Neutrophil (primary cell): ENCODE data around the gene RSF1.

Experiments used
- H3K27ac ChIP-seq: fragments of 200-600 bp; sonication (generic); 2 replicates; pipeline ENCODE4 v1.5.1; 2016; ENCODE audit warnings: mild to moderate bottlenecking, moderate library complexity
- H3K27me3 ChIP-seq: fragments of 200-600 bp; sonication (generic); 2 replicates; pipeline ENCODE4 v1.6.0; 2016; ENCODE audit warnings: mild to moderate bottlenecking
- H3K36me3 ChIP-seq: fragments of 200-600 bp; sonication (generic); 2 replicates; pipeline ENCODE4 v1.5.1; 2017
- H3K4me1 ChIP-seq, 2 experiments: fragments of 200-600 bp in 1 of 2; sonication (generic) in 1 of 2; 1 replicate in 1 of 2; 2 replicates in 1 of 2; pipeline versions ENCODE4 v1.5.1 to v1.6.1; 2013 to 2016; ENCODE audit warnings: low read depth in 1 of 2, low read length in 1 of 2, mild to moderate bottlenecking in 1 of 2, moderate library complexity in 1 of 2; ENCODE audit not compliant: control insufficient read depth in 1 of 2, insufficient read depth in 1 of 2
- H3K4me3 ChIP-seq, 2 experiments: fragments of 200-600 bp in 1 of 2; sonication (generic) in 1 of 2; 1 replicate in 1 of 2; 2 replicates in 1 of 2; pipeline ENCODE4 v1.5.1; 2013 to 2016; ENCODE audit warnings: low read depth in 1 of 2, low read length in 1 of 2, mild to moderate bottlenecking in 1 of 2, moderate library complexity in 1 of 2
- H3K9me3 ChIP-seq: fragments of 200-600 bp; sonication (generic); 2 replicates; pipeline ENCODE4 v1.5.1; 2016
- TF ChIP-seq, protein P1 (sequence below): fragments of 200-600 bp; sonication (generic); IDR thresholded peaks from 2 replicates; pipeline ENCODE4 v1.5.1; 2016; ENCODE audit warnings: antibody characterized with exemption

RSF1 gene

DNA sequence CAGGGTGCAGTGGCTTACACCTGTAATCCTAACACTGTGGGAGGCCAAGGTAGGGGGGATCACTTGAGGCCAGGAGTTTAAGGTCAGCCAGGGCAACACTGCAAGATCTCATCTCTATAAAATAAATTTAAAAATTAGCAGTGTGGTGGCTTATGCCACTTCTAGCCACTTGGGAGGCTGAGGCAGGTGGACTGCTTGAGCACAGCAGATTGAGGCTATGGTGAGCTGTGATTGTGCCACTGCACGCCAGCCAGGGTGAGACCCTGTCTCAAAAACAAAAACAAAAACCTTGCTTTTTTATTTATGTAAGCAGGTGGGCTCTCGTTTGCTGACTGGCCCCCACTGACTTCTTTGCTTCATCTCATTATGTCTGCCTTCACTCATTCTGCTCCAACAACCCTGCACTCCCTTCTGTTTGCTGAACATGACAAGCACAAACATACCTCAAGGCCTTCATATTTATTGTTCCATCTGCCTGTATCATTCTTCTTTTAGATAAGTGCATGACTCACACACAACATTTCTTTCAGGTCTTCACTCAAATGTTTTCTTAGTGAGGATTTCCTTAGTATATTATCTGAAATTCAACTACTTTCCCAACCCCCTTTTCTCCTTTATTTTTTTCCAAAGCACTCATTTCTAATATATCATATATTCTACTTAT, 150.5 kb downstream of the RSF1 start:
- no peaks in the 10 kb centered on the region for H3K27me3 ChIP-seq
- H3K4me1 ChIP-seq: no peaks in the 10 kb centered on the region
- H3K36me3 ChIP-seq: peaks cover 89% of the 10 kb centered on the region
- H3K27ac ChIP-seq: no peak overlapping the region
- TF ChIP-seq, protein P1, sequence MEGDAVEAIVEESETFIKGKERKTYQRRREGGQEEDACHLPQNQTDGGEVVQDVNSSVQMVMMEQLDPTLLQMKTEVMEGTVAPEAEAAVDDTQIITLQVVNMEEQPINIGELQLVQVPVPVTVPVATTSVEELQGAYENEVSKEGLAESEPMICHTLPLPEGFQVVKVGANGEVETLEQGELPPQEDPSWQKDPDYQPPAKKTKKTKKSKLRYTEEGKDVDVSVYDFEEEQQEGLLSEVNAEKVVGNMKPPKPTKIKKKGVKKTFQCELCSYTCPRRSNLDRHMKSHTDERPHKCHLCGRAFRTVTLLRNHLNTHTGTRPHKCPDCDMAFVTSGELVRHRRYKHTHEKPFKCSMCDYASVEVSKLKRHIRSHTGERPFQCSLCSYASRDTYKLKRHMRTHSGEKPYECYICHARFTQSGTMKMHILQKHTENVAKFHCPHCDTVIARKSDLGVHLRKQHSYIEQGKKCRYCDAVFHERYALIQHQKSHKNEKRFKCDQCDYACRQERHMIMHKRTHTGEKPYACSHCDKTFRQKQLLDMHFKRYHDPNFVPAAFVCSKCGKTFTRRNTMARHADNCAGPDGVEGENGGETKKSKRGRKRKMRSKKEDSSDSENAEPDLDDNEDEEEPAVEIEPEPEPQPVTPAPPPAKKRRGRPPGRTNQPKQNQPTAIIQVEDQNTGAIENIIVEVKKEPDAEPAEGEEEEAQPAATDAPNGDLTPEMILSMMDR: no peak
- no peaks in the 10 kb centered on the region for H3K9me3 ChIP-seq
- no peak overlapping the region for H3K4me3 ChIP-seq

DNA sequence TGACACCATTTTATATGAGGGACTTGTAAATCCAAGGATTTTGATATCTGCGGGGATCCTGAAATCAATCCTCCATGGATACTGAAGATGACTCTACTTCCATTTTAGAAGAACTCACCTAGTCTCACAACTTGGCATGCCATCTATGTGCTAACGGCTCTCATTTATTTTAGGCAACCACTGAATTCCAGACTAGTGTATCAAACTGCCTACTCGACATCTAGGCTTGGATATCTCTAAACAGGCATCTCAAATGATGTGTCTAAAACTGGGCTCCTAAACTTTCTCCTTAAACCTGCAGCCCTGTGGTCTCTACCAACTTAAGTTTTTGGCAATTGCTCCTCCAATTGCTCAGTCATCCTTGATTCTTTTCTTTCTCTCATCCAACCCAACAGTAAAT, 151.8 kb downstream of the RSF1 start:
- Histone ChIP-seq H3K4me1 (no peaks in the 10 kb centered on the region), H3K9me3 (no peaks in the 10 kb centered on the region), H3K36me3 (peaks cover 88% of the 10 kb centered on the region), H3K27ac (no peak overlapping the region), H3K4me3 (no peak overlapping the region), H3K27me3 (no peaks in the 10 kb centered on the region)
- TF ChIP-seq, protein P1: no peak

DNA sequence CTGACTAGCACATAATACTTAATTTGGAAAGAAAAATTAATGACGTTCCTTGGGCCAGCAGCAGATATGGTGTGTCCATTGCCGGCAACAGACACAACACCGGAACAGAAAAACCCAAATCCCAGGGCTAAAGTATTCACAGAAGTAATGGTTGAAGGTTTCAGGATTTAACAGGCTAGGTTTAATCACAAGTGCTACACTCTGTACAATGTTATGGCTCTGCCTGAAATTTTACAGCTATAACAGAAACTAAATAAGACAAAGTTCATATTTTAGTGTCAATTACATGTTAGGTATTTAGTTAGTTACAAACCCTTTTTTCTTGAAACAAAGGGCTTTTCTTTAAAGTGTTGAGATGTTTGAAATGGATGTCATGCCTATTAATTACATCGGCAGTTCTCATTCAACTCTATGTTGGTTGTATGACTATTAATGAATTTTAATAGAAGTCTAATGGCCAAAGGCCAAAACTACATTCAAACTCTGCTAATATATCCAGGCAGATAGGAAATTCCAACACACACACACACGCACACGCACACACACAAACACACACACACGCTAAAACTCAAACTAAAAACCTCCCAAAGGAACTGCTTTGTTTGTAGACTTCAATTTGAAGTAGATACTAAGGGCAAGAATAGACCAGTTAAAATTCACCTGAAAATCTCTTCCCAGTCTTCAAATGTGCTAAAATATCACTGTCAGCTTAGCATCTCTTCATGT, 155.1 kb downstream of the RSF1 start:
- Histone ChIP-seq H3K4me1 (no peaks in the 10 kb centered on the region), H3K27me3 (no peaks in the 10 kb centered on the region), H3K4me3 (no peak overlapping the region), H3K36me3 (peaks cover 60% of the 10 kb centered on the region), H3K27ac (no peak overlapping the region), H3K9me3 (no peaks in the 10 kb centered on the region)
- TF ChIP-seq, protein P1: no peak

DNA sequence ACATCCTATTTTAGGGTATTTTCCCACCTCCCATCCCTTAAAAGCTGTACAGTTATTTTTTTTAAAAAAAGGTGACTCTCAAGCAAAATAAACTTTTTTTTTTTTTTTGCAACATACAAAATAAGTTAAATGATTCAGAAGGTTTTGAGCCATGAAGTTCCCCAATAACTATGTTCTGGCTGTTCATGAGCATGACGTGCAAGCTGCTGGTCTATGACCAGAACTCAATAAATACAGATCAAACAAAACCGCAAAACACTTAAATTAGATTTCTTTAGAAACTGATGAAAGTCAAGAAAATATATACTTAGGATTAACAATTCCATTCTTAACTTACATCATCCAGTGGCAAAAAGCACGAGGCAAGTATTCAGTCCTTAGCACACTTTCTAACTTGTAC, 158.9 kb downstream of the RSF1 start:
- Histone ChIP-seq H3K4me3 (no peak overlapping the region), H3K9me3 (no peaks in the 10 kb centered on the region), H3K4me1 (no peaks in the 10 kb centered on the region), H3K36me3 (peaks cover 22% of the 10 kb centered on the region), H3K27ac (no peak overlapping the region), H3K27me3 (no peaks in the 10 kb centered on the region)
- TF ChIP-seq, protein P1: no peak

DNA sequence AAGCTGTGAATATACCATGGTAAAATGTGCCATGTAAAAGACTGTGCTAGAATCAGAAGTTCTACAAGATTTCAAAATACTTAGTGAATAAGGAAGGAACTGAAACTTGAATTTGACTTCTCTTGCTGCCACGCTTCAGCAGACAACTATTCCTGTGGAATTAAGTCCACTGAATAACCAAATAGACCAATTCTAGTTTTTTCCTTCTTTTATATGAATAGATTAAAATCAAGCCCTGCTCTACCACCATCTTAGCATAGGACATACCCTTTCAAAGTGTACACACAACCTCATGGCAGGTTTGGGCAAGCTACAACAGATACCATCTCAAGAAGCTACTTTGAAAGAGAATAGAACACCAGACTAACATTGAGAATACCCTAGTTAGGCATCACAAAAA, 159.6 kb downstream of the RSF1 start:
- Histone ChIP-seq H3K27me3 (no peaks in the 10 kb centered on the region), H3K9me3 (no peaks in the 10 kb centered on the region), H3K4me1 (no peaks in the 10 kb centered on the region), H3K36me3 (peaks cover 21% of the 10 kb centered on the region), H3K27ac (no peak overlapping the region), H3K4me3 (no peak overlapping the region)
- TF ChIP-seq, protein P1: no peak
